Right atrium auricular region (tissue), 2 donors: Measurements from ENCODE around the gene GPRC5B. TPM values are rescaled to one million over a fixed set of nuclear protein-coding genes. Genes with fewer than 3 reads are reported as not detected.

Experiments
- DNase-seq: peaks from one replicate; pipeline ENCODE4 v3.0.0-alpha.2; 2019; ENCODE audit warnings: low spot score
- H3K27ac ChIP-seq, 2 donors: fragments of 200-600 bp; sonication (generic); 1 replicate in 1 of 2; 2 replicates in 1 of 2; pipeline ENCODE4 v1.5.1; 2016 to 2019
- H3K27me3 ChIP-seq, 2 donors: fragments of 200-600 bp; sonication (generic); one replicate each; pipeline versions ENCODE4 v1.5.1 to v1.6.0; 2017 to 2019
- H3K36me3 ChIP-seq: fragments of 200-600 bp; sonication (generic); one replicate; pipeline ENCODE4 v1.5.1; 2016
- H3K4me1 ChIP-seq, 2 donors: fragments of 200-600 bp; sonication (generic); one replicate each; pipeline versions ENCODE4 v1.5.1 to v1.6.0; 2017 to 2019
- H3K4me3 ChIP-seq, 2 donors: fragments of 200-600 bp; sonication (generic); 1 replicate in 1 of 2; 2 replicates in 1 of 2; pipeline ENCODE4 v1.5.1; 2017 to 2019; ENCODE audit warnings: mild to moderate bottlenecking in 1 of 2, moderate library complexity in 1 of 2
- H3K9me3 ChIP-seq, 2 donors: fragments of 200-600 bp; sonication (generic); one replicate each; pipeline ENCODE4 v1.5.1; 2019
- CTCF ChIP-seq, 2 donors: fragments of 200-600 bp; sonication (generic); IDR thresholded peaks; one replicate each; pipeline ENCODE4 v1.5.1; 2019; ENCODE audit warnings: antibody characterized with exemption in 2 of 2
- total RNA-seq, 2 donors: library from RNA; depleted of rRNA; stranded (reverse); fragments of >200 nt; gene quantifications; one replicate each; pipeline ENCODE4 v1.1.0, GENCODE V29; 2016

The GPRC5B gene
- total RNA-seq, result 10 to 100 TPM; 39.4 to 40.0 TPM

- Histone ChIP-seq H3K4me1 (peaks cover 0 to 36% of the 10 kb centered on the region in 2 donors), H3K36me3 (peaks cover 6% of the 10 kb centered on the region), H3K27me3 (no peaks in the 10 kb centered on the region), H3K4me3 (peak within 1 kb of the TSS; percentile 72 to 82), H3K9me3 (no peaks in the 10 kb centered on the region), H3K27ac (peak within 1 kb of the TSS; percentile 83 to 90)
- no peak for DNase-seq
- TF ChIP-seq CTCF (IDR thresholded peaks at IDR 0.05), result no peak
Measured at GRCh38 chr16:19884611-19885450, at the start of gene GPRC5B. TSS of gene GPRC5B (minus strand) at chr16:19884848. CDS start at chr16:19872845, 12,003 bp downstream.

- Histone ChIP-seq H3K27me3 (no peaks in the 10 kb centered on the region), H3K4me3 (no peak overlapping the region), H3K9me3 (no peaks in the 10 kb centered on the region), H3K27ac (no peak overlapping the region), H3K36me3 (no peaks in the 10 kb centered on the region), H3K4me1 (no peaks in the 10 kb centered on the region)
- no peak for DNase-seq
- TF ChIP-seq CTCF (IDR thresholded peaks at IDR 0.05), result no peak
Measured at GRCh38 chr16:19933740-19934139, 49.1 kb upstream of the GPRC5B start.

- Histone ChIP-seq H3K9me3 (peaks cover 0 to 5% of the 10 kb centered on the region in 2 donors), H3K27ac (no peak overlapping the region), H3K36me3 (no peaks in the 10 kb centered on the region), H3K4me1 (no peaks in the 10 kb centered on the region), H3K4me3 (no peak overlapping the region), H3K27me3 (no peaks in the 10 kb centered on the region)
- no peak for DNase-seq
- no peak for TF ChIP-seq CTCF (IDR thresholded peaks at IDR 0.05)
Measured at GRCh38 chr16:19929062-19929511, 44.4 kb upstream of the GPRC5B start.

GRCh38 chr16:19928432-19928831 is 43.8 kb upstream of the GPRC5B start:
- no peak for DNase-seq
- Histone ChIP-seq H3K27me3 (no peaks in the 10 kb centered on the region), H3K27ac (no peak overlapping the region), H3K9me3 (peaks cover 0 to 5% of the 10 kb centered on the region in 2 donors), H3K36me3 (no peaks in the 10 kb centered on the region), H3K4me1 (no peaks in the 10 kb centered on the region), H3K4me3 (no peak overlapping the region)
- no peak for TF ChIP-seq CTCF (IDR thresholded peaks at IDR 0.05)

GRCh38 chr16:19926449-19927390 is 42.1 kb upstream of the GPRC5B start:
- no peak for DNase-seq
- no peak overlapping the region for H3K27ac ChIP-seq
- H3K4me1 ChIP-seq, result no peaks in the 10 kb centered on the region
- H3K27me3 ChIP-seq, result no peaks in the 10 kb centered on the region
- no peaks in the 10 kb centered on the region for H3K36me3 ChIP-seq
- H3K9me3 ChIP-seq, result peaks cover 0 to 5% of the 10 kb centered on the region in 2 donors
- H3K4me3 ChIP-seq, result no peak overlapping the region
- TF ChIP-seq CTCF (IDR thresholded peaks at IDR 0.05), result no peak
